HepG2 (cell line): Measurements from ENCODE around the gene SLC16A9. TPM values are rescaled to one million over a fixed set of nuclear protein-coding genes. Genes with fewer than 3 reads are reported as not detected.

ENCODE experiments used
- ATAC-seq: fragments of 200-7000 bp; cut with Tn5 transposase; 3 replicates; pipeline ENCODE4 v1.9.1; 2020; ENCODE audit warnings: mild to moderate bottlenecking, moderate library complexity
- BruUV-seq: library from RNA; stranded (reverse); fragments of 400-500 nt; replicated peaks from 2 replicates; lab custom pipeline; 2021; lab: Mats Ljungman, UMichigan
- CTCF ChIA-PET: fragments of 300-600 bp; formaldehyde crosslinking; extraction: SDS; loops from one replicate; lab custom pipeline; 2021; ENCODE audit warnings: low total read pairs, inconsistent platforms, low intra/inter-chr PET ratio; lab: Yijun Ruan, JAX
- POLR2A ChIA-PET: fragments of 350-600 bp; sonication (Branson Sonifier 250); formaldehyde crosslinking; loops from one replicate; lab custom pipeline; 2020; ENCODE audit warnings: antibody characterized with exemption, inconsistent platforms; lab: Yijun Ruan, JAX
- DNase-seq: peaks from one replicate; pipeline ENCODE4 v3.0.0-alpha.2; 2015; ENCODE audit warnings: low spot score
- FAIRE-seq: peaks from 3 replicates; lab custom pipeline; 2011; peaks lifted over from hg19 to GRCh38; lab: Jason Lieb, UNC
- H2AFZ ChIP-seq: one replicate; pipeline ENCODE4 v1.6.1; 2011; ENCODE audit warnings: low read length, inconsistent platforms
- H3K27ac ChIP-seq: fragments of 300-600 bp; 3 replicates; pipeline ENCODE4 v1.8.0; 2011; ENCODE audit warnings: mixed run types, mild to moderate bottlenecking, mixed read lengths, low read length, inconsistent platforms; ENCODE audit not compliant: insufficient read depth; ENCODE audit errors: extremely low read length
- H3K27me3 ChIP-seq, 2 experiments: fragments of 200-600 bp in 1 of 2; 2 replicates in 1 of 2; 3 replicates in 1 of 2; pipeline versions ENCODE4 v1.6.0 to v1.8.0; 2011; ENCODE audit warnings: low read length in 2 of 2, mild to moderate bottlenecking in 2 of 2, moderate library complexity in 2 of 2, inconsistent platforms in 1 of 2; ENCODE audit not compliant: insufficient read depth in 2 of 2, control insufficient read depth in 1 of 2
- H3K36me3 ChIP-seq, 2 experiments: fragments of 200-600 bp in 1 of 2; replicated peaks in 1 of 2; 2 replicates in 1 of 2; 3 replicates in 1 of 2; pipeline versions ENCODE4 v1.5.1 to v1.8.0; 2011; ENCODE audit warnings: low read length in 2 of 2, inconsistent platforms in 1 of 2; ENCODE audit not compliant: insufficient read depth in 2 of 2, control insufficient read depth in 1 of 2
- H3K4me1 ChIP-seq: 2 replicates; pipeline ENCODE4 v1.5.1; 2012; ENCODE audit warnings: low read length, inconsistent platforms; ENCODE audit not compliant: insufficient read depth
- H3K4me2 ChIP-seq: 2 replicates; pipeline ENCODE4 v1.6.0; 2011; ENCODE audit warnings: low read depth, low read length, inconsistent platforms
- H3K4me3 ChIP-seq, 3 experiments: fragments of 200-600 bp in 1 of 3; sonication (generic), shearing (Covaris generic) in 1 of 3; replicated peaks in 1 of 3; 2 replicates each; pipeline ENCODE4 v1.5.1; 2011 to 2016; ENCODE audit warnings: low read length in 3 of 3, inconsistent platforms in 2 of 3, low read depth in 2 of 3, mild to moderate bottlenecking in 2 of 3, control low read depth in 1 of 3, mixed read lengths in 1 of 3; ENCODE audit not compliant: insufficient read depth in 1 of 3
- H3K79me2 ChIP-seq: one replicate; pipeline ENCODE4 v1.6.1; 2011; ENCODE audit warnings: low read length, inconsistent platforms; ENCODE audit not compliant: insufficient read depth
- H3K9ac ChIP-seq: 2 replicates; pipeline ENCODE4 v1.6.0; 2011; ENCODE audit warnings: mild to moderate bottlenecking, low read depth, low read length, inconsistent platforms; ENCODE audit not compliant: insufficient read depth
- H3K9me3 ChIP-seq: 2 replicates; pipeline ENCODE4 v1.5.1; 2012; ENCODE audit warnings: mild to moderate bottlenecking, low read length
- H4K20me1 ChIP-seq: 2 replicates; pipeline ENCODE4 v1.6.0; 2011; ENCODE audit warnings: inconsistent platforms, mild to moderate bottlenecking, low read length, moderate library complexity; ENCODE audit not compliant: insufficient read depth
- CHD4 ChIP-seq: fragments of 200-600 bp; sonication (generic); IDR thresholded peaks from 2 replicates; pipeline ENCODE4 v1.7.0; 2017; ENCODE audit warnings: mild to moderate bottlenecking, low read length, borderline replicate concordance
- ERF ChIP-seq: IDR thresholded peaks from 2 replicates; pipeline ENCODE4 v1.6.1; 2018; ENCODE audit warnings: missing biosample characterization, missing genetic modification reagents
- PPARG ChIP-seq: conservative IDR thresholded peaks from 2 replicates; pipeline ENCODE4 v1.6.1; 2016; ENCODE audit warnings: missing biosample characterization, missing genetic modification reagents
- REXO4 ChIP-seq: sonication (generic); formaldehyde crosslinking; IDR thresholded peaks from 2 replicates; pipeline ENCODE4 v1.8.0; 2022; ENCODE audit warnings: missing genetic modification reagents, mild to moderate bottlenecking, borderline replicate concordance
- SIX1 ChIP-seq: sonication (generic); formaldehyde crosslinking; IDR thresholded peaks from 2 replicates; pipeline ENCODE4 v1.4.0; 2020; ENCODE audit warnings: missing genetic modification reagents, borderline replicate concordance
- SUZ12 ChIP-seq: fragments of 150-350 bp; IDR thresholded peaks from 2 replicates; pipeline ENCODE4 v1.6.1; 2014; ENCODE audit warnings: low read depth, low read length
- TEAD2 ChIP-seq: sonication (generic); formaldehyde crosslinking; IDR thresholded peaks from 2 replicates; pipeline ENCODE4 v1.9.0; 2021; ENCODE audit warnings: missing genetic modification reagents
- TOE1 ChIP-seq: sonication (generic); formaldehyde crosslinking; IDR thresholded peaks from 2 replicates; pipeline ENCODE4 v1.4.0; 2020; ENCODE audit warnings: mild to moderate bottlenecking, missing genetic modification reagents
- TRAFD1 ChIP-seq: sonication (generic); formaldehyde crosslinking; IDR thresholded peaks from 2 replicates; pipeline ENCODE4 v1.5.1; 2020; ENCODE audit warnings: missing genetic modification reagents, mild to moderate bottlenecking, borderline replicate concordance
- ZNF124 ChIP-seq: sonication (generic); formaldehyde crosslinking; IDR thresholded peaks from 2 replicates; pipeline ENCODE4 v1.4.0; 2020; ENCODE audit warnings: missing genetic modification reagents
- ZNF550 ChIP-seq: sonication (generic); formaldehyde crosslinking; IDR thresholded peaks from 2 replicates; pipeline ENCODE4 v1.4.0; 2020; ENCODE audit warnings: mild to moderate bottlenecking, missing genetic modification reagents, borderline replicate concordance
- ZSCAN31 ChIP-seq: sonication (generic); formaldehyde crosslinking; IDR thresholded peaks from 2 replicates; pipeline ENCODE4 v1.5.0; 2020; ENCODE audit warnings: low read depth, mild to moderate bottlenecking, missing genetic modification reagents
- in situ Hi-C: cut with HindIII; loops from 2 replicates; pipeline ENCODE4 v1.10.0; 2017; ENCODE audit warnings: low pct_unique_long_range_greater_than_20kb; ENCODE audit not compliant: extremely low pct_ligation_motif_present
- intact Hi-C: fragments of 100-400 bp; cut with micrococcal nuclease; formaldehyde crosslinking; loops from one replicate; pipeline ENCODE4 v1.10.0; 2022; ENCODE audit not compliant: unreplicated experiment
- polyA plus RNA-seq, 8 experiments: library from polyadenylated mRNA; depleted of rRNA in 3 of 8; stranded (reverse) in 7 of 8; unstranded in 1 of 8; fragments of >200 nt; fragmentation: Illumina TruSeq in 4 of 8; extraction: Trizol in 4 of 8; gene quantifications; 2 replicates each; pipeline versions ENCODE4 v1.2.1 to v1.2.3, GENCODE V29; 2011 to 2016; ENCODE audit warnings: low read depth in 4 of 8, missing spikeins in 1 of 8, mixed read lengths in 1 of 8; ENCODE audit not compliant: insufficient read depth in 1 of 8
- total RNA-seq, 5 experiments: library from RNA; depleted of rRNA; stranded (reverse); fragments of >200 nt; fragmentation: Illumina TruSeq; extraction: Trizol; gene quantifications; 2 replicates each; pipeline ENCODE4 v1.2.3, GENCODE V29; 2016; ENCODE audit warnings: low read depth in 1 of 5
- TF ChIP-seq, protein P1 (sequence below): conservative IDR thresholded peaks from 2 replicates; pipeline ENCODE4 v1.6.1; 2018; ENCODE audit warnings: missing genetic modification reagents

Gene SLC16A9
- total and polyA plus RNA-seq, 2 of the 13 experiments (the other 11 are each of a cell fraction or from before 2014, with no cell fraction given): 0.01 to 0.09 TPM

DNA sequence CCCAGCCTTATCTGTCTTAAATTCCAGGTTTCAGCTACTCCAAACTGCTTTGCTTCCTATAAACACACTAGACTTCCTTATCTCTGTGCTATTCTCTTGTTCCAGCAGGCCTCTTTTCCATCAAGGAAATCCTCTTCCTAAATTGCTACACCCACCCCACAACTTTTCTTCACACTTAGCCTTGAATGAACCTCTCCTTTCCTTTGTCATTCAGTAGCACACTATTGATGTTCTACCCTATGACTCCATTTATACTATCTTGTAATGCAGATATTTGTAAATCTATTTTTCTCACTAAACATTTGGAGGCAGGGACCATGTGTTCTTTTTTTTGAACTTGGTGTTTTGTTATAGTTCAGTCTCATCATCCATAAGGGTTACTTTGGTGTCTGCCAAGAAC, 3.7 kb downstream of the SLC16A9 start:
- intact Hi-C loops: no loop called here
- no peaks in the 10 kb centered on the region for H4K20me1 ChIP-seq
- H3K9me3 ChIP-seq: no peaks in the 10 kb centered on the region
- H3K9ac ChIP-seq: no peak overlapping the region
- ATAC-seq: no peak
- no peak overlapping the region for H3K4me2 ChIP-seq
- in situ Hi-C loops: no loop called here
- TF ChIP-seq TRAFD1 (CRISPR knock-in tag): no peak
- no peak for TF ChIP-seq REXO4 (CRISPR knock-in tag)
- TF ChIP-seq SIX1 (CRISPR knock-in tag): no peak
- TF ChIP-seq ZSCAN31: no peak
- no peak for TF ChIP-seq ZNF550 (CRISPR knock-in tag)
- TF ChIP-seq SUZ12: no peak
- TF ChIP-seq TOE1 (CRISPR knock-in tag): no peak
- TF ChIP-seq ZNF124 (CRISPR knock-in tag): no peak
- TF ChIP-seq, protein P1, sequence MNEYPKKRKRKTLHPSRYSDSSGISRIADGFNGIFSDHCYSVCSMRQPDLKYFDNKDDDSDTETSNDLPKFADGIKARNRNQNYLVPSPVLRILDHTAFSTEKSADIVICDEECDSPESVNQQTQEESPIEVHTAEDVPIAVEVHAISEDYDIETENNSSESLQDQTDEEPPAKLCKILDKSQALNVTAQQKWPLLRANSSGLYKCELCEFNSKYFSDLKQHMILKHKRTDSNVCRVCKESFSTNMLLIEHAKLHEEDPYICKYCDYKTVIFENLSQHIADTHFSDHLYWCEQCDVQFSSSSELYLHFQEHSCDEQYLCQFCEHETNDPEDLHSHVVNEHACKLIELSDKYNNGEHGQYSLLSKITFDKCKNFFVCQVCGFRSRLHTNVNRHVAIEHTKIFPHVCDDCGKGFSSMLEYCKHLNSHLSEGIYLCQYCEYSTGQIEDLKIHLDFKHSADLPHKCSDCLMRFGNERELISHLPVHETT (CRISPR knock-in tag): no peak
- TF ChIP-seq ERF (CRISPR knock-in tag): no peak
- no peak for TF ChIP-seq CHD4
- no peak for TF ChIP-seq PPARG (CRISPR knock-in tag)
- TF ChIP-seq TEAD2: no peak
- ChIA-PET POLR2A (no interaction called here), CTCF (no interaction called here)
- FAIRE-seq: no peak
- no peak overlapping the region for H2AFZ ChIP-seq
- H3K27ac ChIP-seq: no peak overlapping the region
- H3K79me2 ChIP-seq: no peaks in the 10 kb centered on the region
- peaks cover 24% of the 10 kb centered on the region for H3K4me1 ChIP-seq
- H3K4me3 ChIP-seq: no peak overlapping the region
- BruUV-seq: no TSS peak
- H3K27me3 ChIP-seq: peaks cover 3 to 31% of the 10 kb centered on the region in 2 experiments; a peak in 3 of 5 replicates
- H3K36me3 ChIP-seq: no peaks in the 10 kb centered on the region
- DNase-seq: no peak
